Panc1 (cell line): ENCODE data around the gene ERCC6.

Experiments used
- CTCF ChIP-seq: fragments of 450-650 bp; IDR thresholded peaks from 2 replicates; pipeline ENCODE4 v1.5.1; 2017; ENCODE audit warnings: mild to moderate bottlenecking
- TCF7L2 ChIP-seq: IDR thresholded peaks from 2 replicates; pipeline ENCODE4 v1.6.1; 2011; ENCODE audit warnings: mild to moderate bottlenecking, low read depth, low read length, inconsistent platforms

- no peak; the same call in 1 of the 2 replicates for TF ChIP-seq TCF7L2
- TF ChIP-seq CTCF, result no peak
Measured at GRCh38 chr10:49538381-49539319, at the start of gene ERCC6.
